ENCODE results near the gene IDH3B.

DNA sequence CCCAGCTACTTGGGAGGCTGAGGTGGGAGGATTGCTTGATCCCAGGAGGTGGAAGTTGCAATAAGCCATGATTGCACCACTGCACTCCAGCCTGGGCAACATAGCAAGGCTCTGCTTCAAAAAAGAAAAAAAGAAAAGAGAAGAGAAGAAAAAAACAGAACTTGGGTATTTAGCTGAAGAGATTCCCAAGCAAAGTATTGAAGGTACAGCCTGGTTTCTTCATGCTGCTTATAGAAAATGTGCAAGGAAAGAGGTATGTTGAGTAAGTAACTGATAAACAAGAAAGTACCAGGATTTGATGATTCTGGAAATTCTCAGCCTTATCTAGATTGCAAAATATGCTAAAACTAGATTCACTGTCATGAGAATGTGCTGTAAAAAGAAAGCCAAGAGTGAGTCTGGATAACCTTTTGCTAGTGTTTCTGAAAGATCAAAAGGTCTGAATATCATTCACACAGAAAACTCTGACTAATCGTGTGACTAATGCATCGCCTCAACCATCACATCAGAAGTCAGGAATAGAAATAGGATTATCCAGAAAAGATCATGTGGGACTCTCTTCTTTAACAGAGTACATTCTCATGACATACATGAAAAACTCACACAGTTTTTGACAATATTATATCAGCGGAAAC, 43.9 kb downstream of the IDH3B start:
- TF ChIP-seq, protein P1, sequence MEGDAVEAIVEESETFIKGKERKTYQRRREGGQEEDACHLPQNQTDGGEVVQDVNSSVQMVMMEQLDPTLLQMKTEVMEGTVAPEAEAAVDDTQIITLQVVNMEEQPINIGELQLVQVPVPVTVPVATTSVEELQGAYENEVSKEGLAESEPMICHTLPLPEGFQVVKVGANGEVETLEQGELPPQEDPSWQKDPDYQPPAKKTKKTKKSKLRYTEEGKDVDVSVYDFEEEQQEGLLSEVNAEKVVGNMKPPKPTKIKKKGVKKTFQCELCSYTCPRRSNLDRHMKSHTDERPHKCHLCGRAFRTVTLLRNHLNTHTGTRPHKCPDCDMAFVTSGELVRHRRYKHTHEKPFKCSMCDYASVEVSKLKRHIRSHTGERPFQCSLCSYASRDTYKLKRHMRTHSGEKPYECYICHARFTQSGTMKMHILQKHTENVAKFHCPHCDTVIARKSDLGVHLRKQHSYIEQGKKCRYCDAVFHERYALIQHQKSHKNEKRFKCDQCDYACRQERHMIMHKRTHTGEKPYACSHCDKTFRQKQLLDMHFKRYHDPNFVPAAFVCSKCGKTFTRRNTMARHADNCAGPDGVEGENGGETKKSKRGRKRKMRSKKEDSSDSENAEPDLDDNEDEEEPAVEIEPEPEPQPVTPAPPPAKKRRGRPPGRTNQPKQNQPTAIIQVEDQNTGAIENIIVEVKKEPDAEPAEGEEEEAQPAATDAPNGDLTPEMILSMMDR (conservative IDR thresholded peaks at IDR 0.05; ENCODE audit: low read length): no peak
- TF ChIP-seq EZH2phosphoT487 (IDR thresholded peaks at IDR 0.05; ENCODE audit: borderline replicate concordance): no peak

Data from Loucy (cell line).